HG02759 (cell line): ENCODE data around the gene ZNRD2.

Source experiments
- ATAC-seq: cut with Tn5 transposase; IDR thresholded peaks from one replicate; pipeline ENCODE4 v1.9.1; 2021; ENCODE audit warnings: mild to moderate bottlenecking, moderate library complexity; ENCODE audit not compliant: unreplicated experiment

The ZNRD2 gene

GRCh38 chr11:65537620-65538231 is 32.6 kb upstream of the ZNRD2 start:
- ATAC-seq: no peak

GRCh38 chr11:65538232-65538914 is 31.9 kb upstream of the ZNRD2 start:
- ATAC-seq: no peak

GRCh38 chr11:65538915-65539743 is 31.1 kb upstream of the ZNRD2 start:
- ATAC-seq: no peak

GRCh38 chr11:65539744-65540289 is 30.5 kb upstream of the ZNRD2 start:
- ATAC-seq: peak; percentile 67

GRCh38 chr11:65540290-65541092 is 29.8 kb upstream of the ZNRD2 start:
- ATAC-seq: peak; percentile 74

GRCh38 chr11:65541093-65541982 is 28.9 kb upstream of the ZNRD2 start:
- no peak for ATAC-seq

- no peak for ATAC-seq
Measured at GRCh38 chr11:65542738-65543390, 27.4 kb upstream of the ZNRD2 start.

- ATAC-seq: no peak
Measured at GRCh38 chr11:65545853-65546216, 24.4 kb upstream of the ZNRD2 start.

- ATAC-seq: peak; percentile 77
Measured at GRCh38 chr11:65546217-65546958, 23.9 kb upstream of the ZNRD2 start.

- ATAC-seq: no peak
Measured at GRCh38 chr11:65547446-65548125, 22.7 kb upstream of the ZNRD2 start.

GRCh38 chr11:65548395-65548794 is 21.9 kb upstream of the ZNRD2 start:
- ATAC-seq: no peak

- no peak for ATAC-seq
Measured at GRCh38 chr11:65549096-65549495, 21.2 kb upstream of the ZNRD2 start.

GRCh38 chr11:65551572-65552387 is 18.5 kb upstream of the ZNRD2 start:
- no peak for ATAC-seq

GRCh38 chr11:65552388-65552951 is 17.8 kb upstream of the ZNRD2 start:
- ATAC-seq: no peak

- ATAC-seq: no peak
Measured at GRCh38 chr11:65553301-65554001, 16.8 kb upstream of the ZNRD2 start.
